Endothelial cell of umbilical vein (primary cell): ENCODE results near the gene MAP3K15. TPM values are rescaled to one million over a fixed set of nuclear protein-coding genes. Genes with fewer than 3 reads are reported as not detected.

Experiments used
- BruUV-seq: library from RNA; stranded (reverse); fragments of 400-500 nt; replicated peaks from 2 replicates; lab custom pipeline; 2021; lab: Mats Ljungman, UMichigan
- CTCF ChIA-PET: fragments of 300-600, 350-600 bp; sonication (Branson Sonifier 250); formaldehyde crosslinking; loops from one replicate; lab custom pipeline; 2021; ENCODE audit warnings: antibody characterized with exemption, inconsistent platforms; lab: Charles Lee
- POLR2A ChIA-PET: fragments of 300-600, 350-600 bp; sonication (Branson Sonifier 250); formaldehyde crosslinking; loops from one replicate; lab custom pipeline; 2021; ENCODE audit warnings: antibody characterized with exemption, inconsistent platforms; lab: Charles Lee
- DNase-seq: peaks from one replicate; pipeline ENCODE4 v3.0.0-alpha.2; 2011; ENCODE audit warnings: low read depth, low spot score
- FAIRE-seq: peaks from 2 replicates; lab custom pipeline; 2011; peaks lifted over from hg19 to GRCh38; lab: Jason Lieb, UNC
- H2AFZ ChIP-seq: 2 replicates; pipeline ENCODE4 v1.6.0; 2012; ENCODE audit warnings: low read depth, low read length, control low read depth, inconsistent platforms
- H3K27ac ChIP-seq: 2 replicates; pipeline ENCODE4 v1.5.1; 2011; ENCODE audit warnings: low read depth, mild to moderate bottlenecking, control low read depth, low read length, moderate library complexity; ENCODE audit not compliant: insufficient read depth
- H3K27me3 ChIP-seq, 2 experiments: 2 replicates each; pipeline versions ENCODE4 v1.6.0 to v1.6.1; 2011; ENCODE audit warnings: low read length in 2 of 2, mixed read lengths in 1 of 2; ENCODE audit not compliant: control insufficient read depth in 2 of 2, insufficient read depth in 2 of 2
- H3K36me3 ChIP-seq, 2 experiments: 2 replicates in 1 of 2; 3 replicates in 1 of 2; pipeline ENCODE4 v1.5.1; 2011; ENCODE audit warnings: low read length in 2 of 2, mild to moderate bottlenecking in 1 of 2, moderate library complexity in 1 of 2; ENCODE audit not compliant: control insufficient read depth in 2 of 2, insufficient read depth in 2 of 2; ENCODE audit errors: extremely low read depth in 1 of 2
- H3K4me1 ChIP-seq: 3 replicates; pipeline ENCODE4 v1.5.1; 2011; ENCODE audit warnings: mild to moderate bottlenecking, low read length; ENCODE audit not compliant: control insufficient read depth, insufficient read depth; ENCODE audit errors: extremely low read depth
- H3K4me2 ChIP-seq: 2 replicates; pipeline ENCODE4 v1.6.1; 2011; ENCODE audit warnings: low read length, control low read depth, mixed read lengths; ENCODE audit not compliant: insufficient read depth
- H3K4me3 ChIP-seq, 3 experiments: fragments of 200-600 bp in 1 of 3; sonication (generic), shearing (Covaris generic) in 1 of 3; replicated peaks in 1 of 3; 2 replicates each; pipeline ENCODE4 v1.5.1; 2011 to 2016; ENCODE audit warnings: control low read depth in 3 of 3, low read length in 3 of 3, mild to moderate bottlenecking in 2 of 3, inconsistent platforms in 1 of 3, low read depth in 1 of 3, moderate library complexity in 1 of 3; ENCODE audit not compliant: insufficient read depth in 1 of 3
- H3K79me2 ChIP-seq: 2 replicates; pipeline ENCODE4 v1.6.0; 2012; ENCODE audit warnings: low read length, inconsistent platforms; ENCODE audit not compliant: control insufficient read depth, insufficient read depth
- H3K9ac ChIP-seq: replicated peaks from 2 replicates; pipeline ENCODE3; 2011; ENCODE audit warnings: low read length, control low read depth; ENCODE audit not compliant: insufficient read depth; ENCODE audit errors: extremely low read depth
- H3K9me1 ChIP-seq: replicated peaks from 3 replicates; pipeline ENCODE4 v1.6.0; 2011; ENCODE audit warnings: mild to moderate bottlenecking, low read length; ENCODE audit not compliant: control insufficient read depth, insufficient read depth; ENCODE audit errors: extremely low read depth
- H3K9me3 ChIP-seq: replicated peaks from 2 replicates; pipeline ENCODE4 v1.5.1; 2012; ENCODE audit warnings: low read length, inconsistent platforms; ENCODE audit not compliant: control insufficient read depth, insufficient read depth
- H4K20me1 ChIP-seq: replicated peaks from 2 replicates; pipeline ENCODE3; 2011; ENCODE audit warnings: mild to moderate bottlenecking, low read length; ENCODE audit not compliant: control insufficient read depth, insufficient read depth; ENCODE audit errors: extremely low read depth
- CTCF ChIP-seq, 2 donors: IDR thresholded peaks; 1 replicate in 1 of 2; 2 replicates in 1 of 2; pipeline ENCODE4 v1.5.1; 2011; ENCODE audit warnings: low read length in 2 of 2, mild to moderate bottlenecking in 2 of 2, moderate library complexity in 2 of 2, control low read depth in 1 of 2, inconsistent platforms in 1 of 2, low read depth in 1 of 2; ENCODE audit not compliant: insufficient read depth in 1 of 2; ENCODE audit errors: extremely low read depth in 1 of 2
- EZH2 ChIP-seq: IDR thresholded peaks from 2 replicates; pipeline ENCODE4 v1.6.1; 2012; ENCODE audit warnings: borderline replicate concordance, low read depth, mild to moderate bottlenecking, moderate library complexity, low read length, inconsistent platforms; ENCODE audit not compliant: severe bottlenecking
- FOS ChIP-seq: IDR thresholded peaks from 2 replicates; pipeline ENCODE4 v1.6.1; 2011; ENCODE audit warnings: mild to moderate bottlenecking, low read length, moderate library complexity, borderline replicate concordance; ENCODE audit not compliant: insufficient read depth
- GATA2 ChIP-seq: IDR thresholded peaks from 2 replicates; pipeline ENCODE4 v1.7.0; 2011; ENCODE audit warnings: low read depth, mild to moderate bottlenecking, moderate library complexity, mixed read lengths, low read length; ENCODE audit not compliant: insufficient read length, insufficient read depth
- JUN ChIP-seq: IDR thresholded peaks from 2 replicates; pipeline ENCODE4 v1.6.1; 2011; ENCODE audit warnings: borderline replicate concordance, low read depth; ENCODE audit not compliant: insufficient read length, insufficient read depth
- MAX ChIP-seq: IDR thresholded peaks from 2 replicates; pipeline ENCODE4 v1.6.1; 2011; ENCODE audit not compliant: insufficient read depth, insufficient read length
- MYC ChIP-seq: IDR thresholded peaks from one replicate; pipeline ENCODE4 v1.6.1; 2011; ENCODE audit warnings: mild to moderate bottlenecking, low read depth, low read length
- POLR2A ChIP-seq: IDR thresholded peaks from 2 replicates; pipeline ENCODE4 v1.6.1; 2012; ENCODE audit warnings: low read depth, mild to moderate bottlenecking, control low read depth, low read length
- POLR2AphosphoS5 ChIP-seq: IDR thresholded peaks from 2 replicates; pipeline ENCODE4 v1.6.1; 2012; ENCODE audit warnings: low read depth, mild to moderate bottlenecking, control low read depth, low read length, moderate library complexity; ENCODE audit not compliant: insufficient read depth
- dilution Hi-C: fragments of 300-500 bp; cut with MboI; formaldehyde crosslinking; loops from one replicate; pipeline ENCODE4 v1.15.0; 2019; ENCODE audit warnings: low sequenced_read_pairs; ENCODE audit not compliant: extremely low pct_ligation_motif_present
- intact Hi-C: fragments of 100-400 bp; cut with micrococcal nuclease; formaldehyde crosslinking; loops from one replicate; pipeline ENCODE4 v1.10.0; 2022
- polyA plus RNA-seq, 4 experiments: library from polyadenylated mRNA; depleted of rRNA in 3 of 4; stranded (reverse) in 3 of 4; unstranded in 1 of 4; fragments of >200 nt; gene quantifications; 2 replicates each; pipeline versions ENCODE4 v1.2.1 to v1.2.3, GENCODE V29; 2011 to 2012; ENCODE audit warnings: missing spikeins in 1 of 4
- total RNA-seq: library from RNA; stranded (reverse); gene quantifications from 2 replicates; pipeline ENCODE4 v1.2.3, GENCODE V29; 2021

The MAP3K15 gene
- total and polyA plus RNA-seq, 2 donors (not counting 3 experiments of a cell fraction or from before 2014, with no cell fraction given), result 0.01 to 0.09 TPM

GRCh38 chrX:19462231-19462630 lies 53.1 kb downstream of the MAP3K15 start:
- intact Hi-C loops, result no loop called here
- H3K4me3 ChIP-seq, result no peak overlapping the region
- no peaks in the 10 kb centered on the region for H4K20me1 ChIP-seq
- H3K27me3 ChIP-seq, result no peaks in the 10 kb centered on the region
- DNase-seq (no peak), FAIRE-seq (no peak)
- TF ChIP-seq EZH2, result no peak
- ChIA-PET POLR2A (no interaction called here), CTCF (no interaction called here)
- no peak overlapping the region for H3K9ac ChIP-seq
- H3K4me1 ChIP-seq, result no peaks in the 10 kb centered on the region
- no TSS peak for BruUV-seq
- no peaks in the 10 kb centered on the region for H3K9me1 ChIP-seq
- no peaks in the 10 kb centered on the region for H3K9me3 ChIP-seq
- no peak overlapping the region for H2AFZ ChIP-seq
- no peak overlapping the region for H3K4me2 ChIP-seq
- H3K79me2 ChIP-seq, result no peaks in the 10 kb centered on the region
- no peaks in the 10 kb centered on the region for H3K36me3 ChIP-seq
- dilution Hi-C loops, result no loop called here
- H3K27ac ChIP-seq, result no peak overlapping the region

- FAIRE-seq (no peak), DNase-seq (no peak)
- intact Hi-C loops, result no loop called here
- H3K4me1 ChIP-seq, result no peaks in the 10 kb centered on the region
- BruUV-seq, result no TSS peak
- no peak for TF ChIP-seq MYC
- no peak for TF ChIP-seq EZH2
- no peak for TF ChIP-seq GATA2
- TF ChIP-seq POLR2A, result no peak
- TF ChIP-seq JUN, result no peak
- no peak for TF ChIP-seq POLR2AphosphoS5
- TF ChIP-seq CTCF (IDR thresholded peaks at IDR 0.05; ENCODE audit: extremely low read depth in 1 of 2, insufficient read depth in 1 of 2, low read depth in 1 of 2, low read length in 2 of 2), result no peak
- no peak for TF ChIP-seq MAX
- TF ChIP-seq FOS, result no peak
- no peaks in the 10 kb centered on the region for H3K36me3 ChIP-seq
- H4K20me1 ChIP-seq, result no peaks in the 10 kb centered on the region
- H3K9ac ChIP-seq, result no peak overlapping the region
- dilution Hi-C loops, result no loop called here
- ChIA-PET POLR2A (no interaction called here), CTCF (no interaction called here)
- H2AFZ ChIP-seq, result no peak overlapping the region
- H3K9me1 ChIP-seq, result no peaks in the 10 kb centered on the region
- no peaks in the 10 kb centered on the region for H3K9me3 ChIP-seq
- no peaks in the 10 kb centered on the region for H3K27me3 ChIP-seq
- H3K4me3 ChIP-seq, result no peak overlapping the region
- no peak overlapping the region for H3K4me2 ChIP-seq
- no peak overlapping the region for H3K27ac ChIP-seq
- no peaks in the 10 kb centered on the region for H3K79me2 ChIP-seq
Measured at GRCh38 chrX:19457662-19458061, 57.6 kb downstream of the MAP3K15 start.
